HepG2 (cell line): Measurements from ENCODE around the gene TLE1. TPM values are rescaled to one million over a fixed set of nuclear protein-coding genes. Genes with fewer than 3 reads are reported as not detected.

Source experiments
- ARID2 ChIP-seq: sonication (generic); formaldehyde crosslinking; IDR thresholded peaks from 2 replicates; pipeline ENCODE4 v1.8.1; 2022; ENCODE audit warnings: mild to moderate bottlenecking, missing genetic modification reagents, borderline replicate concordance
- EEA1 ChIP-seq: sonication (generic); formaldehyde crosslinking; IDR thresholded peaks from 2 replicates; pipeline ENCODE4 v1.5.1; 2020; ENCODE audit warnings: mild to moderate bottlenecking, missing genetic modification reagents, borderline replicate concordance
- GTF2F1 ChIP-seq: fragments of 150-350 bp; IDR thresholded peaks from 2 replicates; pipeline ENCODE4 v1.6.1; 2014; ENCODE audit warnings: low read length
- HDAC1 ChIP-seq: sonication (generic); formaldehyde crosslinking; IDR thresholded peaks from 2 replicates; pipeline ENCODE4 v1.5.1; 2020; ENCODE audit warnings: mild to moderate bottlenecking, missing genetic modification reagents
- HDAC2 ChIP-seq: sonication (generic); formaldehyde crosslinking; IDR thresholded peaks from 2 replicates; pipeline ENCODE4 v1.4.0; 2020; ENCODE audit warnings: missing genetic modification reagents
- MAFF ChIP-seq: IDR thresholded peaks from 2 replicates; pipeline ENCODE4 v1.6.1; 2011; ENCODE audit warnings: low read depth, low read length, improper control_type of control experiment
- MEIS1 ChIP-seq: sonication (generic); formaldehyde crosslinking; IDR thresholded peaks from 2 replicates; pipeline ENCODE4 v1.9.0; 2021; ENCODE audit warnings: mild to moderate bottlenecking, missing genetic modification reagents, moderate library complexity, borderline replicate concordance
- MYNN ChIP-seq: sonication (generic); formaldehyde crosslinking; IDR thresholded peaks from 2 replicates; pipeline ENCODE4 v1.4.0; 2020; ENCODE audit warnings: mild to moderate bottlenecking, low read depth, missing genetic modification reagents
- NR3C1 ChIP-seq: sonication (generic); formaldehyde crosslinking; IDR thresholded peaks from 2 replicates; pipeline ENCODE4 v1.4.0; 2020; ENCODE audit warnings: missing genetic modification reagents
- ONECUT2 ChIP-seq: sonication (generic); formaldehyde crosslinking; IDR thresholded peaks from 2 replicates; pipeline ENCODE4 v1.4.0; 2020; ENCODE audit warnings: missing genetic modification reagents
- POLR2AphosphoS5 ChIP-seq: IDR thresholded peaks from 2 replicates; pipeline ENCODE4 v1.6.1; 2012; ENCODE audit warnings: low read depth, low read length
- SRSF9 ChIP-seq: fragments of 200-400 bp; formaldehyde crosslinking; IDR thresholded peaks from 2 replicates; pipeline ENCODE4 v1.6.1; 2018; ENCODE audit warnings: borderline replicate concordance, mild to moderate bottlenecking, low read depth, low read length; ENCODE audit not compliant: insufficient read depth, poor library complexity, severe bottlenecking
- STAG1 ChIP-seq: sonication (generic); formaldehyde crosslinking; IDR thresholded peaks from 2 replicates; pipeline ENCODE4 v1.4.0; 2020; ENCODE audit warnings: missing genetic modification reagents
- ZFP36L2 ChIP-seq: sonication (generic); formaldehyde crosslinking; IDR thresholded peaks from 2 replicates; pipeline ENCODE4 v1.4.0; 2020; ENCODE audit warnings: missing genetic modification reagents
- ZFX ChIP-seq: sonication (generic); formaldehyde crosslinking; IDR thresholded peaks from 2 replicates; pipeline ENCODE4 v1.4.0; 2020; ENCODE audit warnings: mild to moderate bottlenecking, low read depth, missing genetic modification reagents, moderate library complexity
- ZFYVE20 ChIP-seq: sonication (generic); formaldehyde crosslinking; IDR thresholded peaks from 2 replicates; pipeline ENCODE4 v1.8.0; 2023; ENCODE audit warnings: low read depth, mild to moderate bottlenecking, moderate library complexity, missing genetic modification reagents, borderline replicate concordance
- ZMYM3 ChIP-seq: sonication (generic); formaldehyde crosslinking; IDR thresholded peaks from 2 replicates; pipeline ENCODE4 v1.5.1; 2020; ENCODE audit warnings: mild to moderate bottlenecking, missing genetic modification reagents
- ZNF543 ChIP-seq: sonication (generic); formaldehyde crosslinking; IDR thresholded peaks from 2 replicates; pipeline ENCODE4 v1.4.0; 2020; ENCODE audit warnings: mild to moderate bottlenecking, missing genetic modification reagents
- ZNF816 ChIP-seq: sonication (generic); formaldehyde crosslinking; IDR thresholded peaks from 2 replicates; pipeline ENCODE4 v1.8.0; 2022; ENCODE audit warnings: missing genetic modification reagents, mild to moderate bottlenecking, borderline replicate concordance
- polyA plus RNA-seq, 8 experiments: library from polyadenylated mRNA; depleted of rRNA in 3 of 8; stranded (reverse) in 7 of 8; unstranded in 1 of 8; fragments of >200 nt; fragmentation: Illumina TruSeq in 4 of 8; extraction: Trizol in 4 of 8; gene quantifications; 2 replicates each; pipeline versions ENCODE4 v1.2.1 to v1.2.3, GENCODE V29; 2011 to 2016; ENCODE audit warnings: low read depth in 4 of 8, missing spikeins in 1 of 8, mixed read lengths in 1 of 8; ENCODE audit not compliant: insufficient read depth in 1 of 8
- total RNA-seq, 5 experiments: library from RNA; depleted of rRNA; stranded (reverse); fragments of >200 nt; fragmentation: Illumina TruSeq; extraction: Trizol; gene quantifications; 2 replicates each; pipeline ENCODE4 v1.2.3, GENCODE V29; 2016; ENCODE audit warnings: low read depth in 1 of 5
- TF ChIP-seq, protein P1 (sequence below): sonication (generic); formaldehyde crosslinking; IDR thresholded peaks from 2 replicates; pipeline ENCODE4 v1.8.1; 2023; ENCODE audit warnings: mild to moderate bottlenecking, missing genetic modification reagents
- TF ChIP-seq, protein P2 (sequence below): sonication (generic); formaldehyde crosslinking; IDR thresholded peaks from 2 replicates; pipeline ENCODE4 v1.4.0; 2020; ENCODE audit warnings: missing genetic modification reagents; ENCODE audit errors: not compliant biosample characterization
- TF ChIP-seq, protein P3 (sequence below): sonication (generic); formaldehyde crosslinking; IDR thresholded peaks from 2 replicates; pipeline ENCODE4 v1.4.0; 2020; ENCODE audit warnings: missing genetic modification reagents
- TF ChIP-seq, protein P4 (sequence below): sonication (generic); formaldehyde crosslinking; IDR thresholded peaks from 2 replicates; pipeline ENCODE4 v1.8.0; 2022; ENCODE audit warnings: mild to moderate bottlenecking, missing genetic modification reagents, borderline replicate concordance
- TF ChIP-seq, protein P5 (sequence below): sonication (generic); formaldehyde crosslinking; IDR thresholded peaks from 2 replicates; pipeline ENCODE4 v1.4.0; 2020; ENCODE audit warnings: mild to moderate bottlenecking, missing genetic modification reagents

TLE1 gene
- total and polyA plus RNA-seq, 2 of the 13 experiments (the other 11 are each of a cell fraction or from before 2014, with no cell fraction given), result 35.9 to 109 TPM

DNA sequence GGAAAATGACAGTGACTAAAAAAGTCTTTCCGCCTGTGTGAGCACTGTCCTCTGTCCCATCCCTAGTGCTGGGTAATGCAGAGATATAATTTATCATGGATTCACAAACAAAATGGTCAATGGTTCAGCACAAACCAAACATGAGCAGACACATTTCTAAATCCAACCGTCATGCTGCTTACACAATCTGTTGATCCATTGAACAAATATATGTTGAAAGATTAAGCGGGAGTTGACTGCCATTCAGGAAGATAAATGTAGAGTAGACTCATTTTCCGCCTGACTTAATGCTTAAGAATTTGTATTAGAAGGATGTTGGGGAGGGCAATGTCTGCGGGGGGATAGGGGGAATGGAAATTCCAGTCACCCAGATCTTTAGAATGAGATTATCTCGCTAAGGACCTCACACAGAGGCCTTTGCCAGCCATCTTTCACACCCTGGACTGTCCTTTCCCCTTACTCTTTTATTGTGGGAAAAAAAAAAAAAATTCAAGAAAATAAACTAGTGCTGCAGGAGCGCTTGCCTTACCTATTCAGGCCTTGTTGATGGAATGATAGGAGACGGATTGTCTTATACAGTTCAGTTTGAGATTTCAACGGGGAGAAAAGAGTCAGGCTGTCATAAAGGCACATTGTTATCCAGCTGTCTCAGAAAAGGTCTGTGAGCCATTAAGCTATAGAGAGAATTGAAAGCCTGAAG is 153.7 kb downstream of the TLE1 start (continued):
- TF ChIP-seq ZNF816 (CRISPR knock-in tag), result no peak; the same call in 1 of the 2 replicates
- TF ChIP-seq, protein P1, sequence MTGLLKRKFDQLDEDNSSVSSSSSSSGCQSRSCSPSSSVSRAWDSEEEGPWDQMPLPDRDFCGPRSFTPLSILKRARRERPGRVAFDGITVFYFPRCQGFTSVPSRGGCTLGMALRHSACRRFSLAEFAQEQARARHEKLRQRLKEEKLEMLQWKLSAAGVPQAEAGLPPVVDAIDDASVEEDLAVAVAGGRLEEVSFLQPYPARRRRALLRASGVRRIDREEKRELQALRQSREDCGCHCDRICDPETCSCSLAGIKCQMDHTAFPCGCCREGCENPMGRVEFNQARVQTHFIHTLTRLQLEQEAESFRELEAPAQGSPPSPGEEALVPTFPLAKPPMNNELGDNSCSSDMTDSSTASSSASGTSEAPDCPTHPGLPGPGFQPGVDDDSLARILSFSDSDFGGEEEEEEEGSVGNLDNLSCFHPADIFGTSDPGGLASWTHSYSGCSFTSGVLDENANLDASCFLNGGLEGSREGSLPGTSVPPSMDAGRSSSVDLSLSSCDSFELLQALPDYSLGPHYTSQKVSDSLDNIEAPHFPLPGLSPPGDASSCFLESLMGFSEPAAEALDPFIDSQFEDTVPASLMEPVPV, result no peak
- peak; percentile 37 for TF ChIP-seq STAG1 (CRISPR knock-in tag)
- TF ChIP-seq GTF2F1, result no peak
- no peak for TF ChIP-seq EEA1
- peak; percentile 98 for TF ChIP-seq HDAC2 (CRISPR knock-in tag)
- TF ChIP-seq ZMYM3 (CRISPR knock-in tag), result no peak
- TF ChIP-seq, protein P2, sequence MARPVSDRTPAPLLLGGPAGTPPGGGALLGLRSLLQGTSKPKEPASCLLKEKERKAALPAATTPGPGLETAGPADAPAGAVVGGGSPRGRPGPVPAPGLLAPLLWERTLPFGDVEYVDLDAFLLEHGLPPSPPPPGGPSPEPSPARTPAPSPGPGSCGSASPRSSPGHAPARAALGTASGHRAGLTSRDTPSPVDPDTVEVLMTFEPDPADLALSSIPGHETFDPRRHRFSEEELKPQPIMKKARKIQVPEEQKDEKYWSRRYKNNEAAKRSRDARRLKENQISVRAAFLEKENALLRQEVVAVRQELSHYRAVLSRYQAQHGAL (CRISPR knock-in tag), result no peak
- no peak for TF ChIP-seq ZFP36L2 (CRISPR knock-in tag)
- no peak for TF ChIP-seq ZFX (CRISPR knock-in tag)
- TF ChIP-seq, protein P3, sequence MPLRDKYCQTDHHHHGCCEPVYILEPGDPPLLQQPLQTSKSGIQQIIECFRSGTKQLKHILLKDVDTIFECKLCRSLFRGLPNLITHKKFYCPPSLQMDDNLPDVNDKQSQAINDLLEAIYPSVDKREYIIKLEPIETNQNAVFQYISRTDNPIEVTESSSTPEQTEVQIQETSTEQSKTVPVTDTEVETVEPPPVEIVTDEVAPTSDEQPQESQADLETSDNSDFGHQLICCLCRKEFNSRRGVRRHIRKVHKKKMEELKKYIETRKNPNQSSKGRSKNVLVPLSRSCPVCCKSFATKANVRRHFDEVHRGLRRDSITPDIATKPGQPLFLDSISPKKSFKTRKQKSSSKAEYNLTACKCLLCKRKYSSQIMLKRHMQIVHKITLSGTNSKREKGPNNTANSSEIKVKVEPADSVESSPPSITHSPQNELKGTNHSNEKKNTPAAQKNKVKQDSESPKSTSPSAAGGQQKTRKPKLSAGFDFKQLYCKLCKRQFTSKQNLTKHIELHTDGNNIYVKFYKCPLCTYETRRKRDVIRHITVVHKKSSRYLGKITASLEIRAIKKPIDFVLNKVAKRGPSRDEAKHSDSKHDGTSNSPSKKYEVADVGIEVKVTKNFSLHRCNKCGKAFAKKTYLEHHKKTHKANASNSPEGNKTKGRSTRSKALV (CRISPR knock-in tag), result no peak
- TF ChIP-seq ARID2 (CRISPR knock-in tag), result no peak
- no peak for TF ChIP-seq ZNF543 (CRISPR knock-in tag)
- TF ChIP-seq, protein P4, sequence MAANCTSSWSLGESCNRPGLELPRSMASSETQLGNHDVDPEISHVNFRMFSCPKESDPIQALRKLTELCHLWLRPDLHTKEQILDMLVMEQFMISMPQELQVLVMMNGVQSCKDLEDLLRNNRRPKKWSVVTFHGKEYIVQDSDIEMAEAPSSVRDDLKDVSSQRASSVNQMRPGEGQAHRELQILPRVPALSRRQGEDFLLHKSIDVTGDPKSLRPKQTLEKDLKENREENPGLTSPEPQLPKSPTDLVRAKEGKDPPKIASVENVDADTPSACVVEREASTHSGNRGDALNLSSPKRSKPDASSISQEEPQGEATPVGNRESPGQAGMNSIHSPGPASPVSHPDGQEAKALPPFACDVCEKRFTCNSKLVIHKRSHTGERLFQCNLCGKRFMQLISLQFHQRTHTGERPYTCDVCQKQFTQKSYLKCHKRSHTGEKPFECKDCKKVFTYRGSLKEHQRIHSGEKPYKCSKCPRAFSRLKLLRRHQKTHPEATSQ (CRISPR knock-in tag), result peak; percentile 88; the same call in 1 of the 2 replicates
- TF ChIP-seq ONECUT2 (CRISPR knock-in tag), result peak; percentile 86
- TF ChIP-seq, protein P5, sequence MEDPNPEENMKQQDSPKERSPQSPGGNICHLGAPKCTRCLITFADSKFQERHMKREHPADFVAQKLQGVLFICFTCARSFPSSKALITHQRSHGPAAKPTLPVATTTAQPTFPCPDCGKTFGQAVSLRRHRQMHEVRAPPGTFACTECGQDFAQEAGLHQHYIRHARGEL (CRISPR knock-in tag), result no peak
- TF ChIP-seq POLR2AphosphoS5, result no peak
- TF ChIP-seq MEIS1, result peak; percentile 92
- no peak for TF ChIP-seq SRSF9
- no peak for TF ChIP-seq MYNN (CRISPR knock-in tag)
- TF ChIP-seq MAFF, result peak; percentile 66
- peak; percentile 70; the same call in 1 of the 2 replicates for TF ChIP-seq HDAC1
- TF ChIP-seq NR3C1, result no peak
- TF ChIP-seq ZFYVE20 (CRISPR knock-in tag), result no peak
